ENCODE measurements around the gene GSTM2. TPM values are rescaled to one million over a fixed set of nuclear protein-coding genes. Genes with fewer than 3 reads are reported as not detected.
A peak's percentile ranks its signal among the peaks of the same experiment; 100 is the strongest.

GSTM2 gene
- total RNA-seq, 1 donor from 2014 or later, result 19.2 TPM

DNA sequence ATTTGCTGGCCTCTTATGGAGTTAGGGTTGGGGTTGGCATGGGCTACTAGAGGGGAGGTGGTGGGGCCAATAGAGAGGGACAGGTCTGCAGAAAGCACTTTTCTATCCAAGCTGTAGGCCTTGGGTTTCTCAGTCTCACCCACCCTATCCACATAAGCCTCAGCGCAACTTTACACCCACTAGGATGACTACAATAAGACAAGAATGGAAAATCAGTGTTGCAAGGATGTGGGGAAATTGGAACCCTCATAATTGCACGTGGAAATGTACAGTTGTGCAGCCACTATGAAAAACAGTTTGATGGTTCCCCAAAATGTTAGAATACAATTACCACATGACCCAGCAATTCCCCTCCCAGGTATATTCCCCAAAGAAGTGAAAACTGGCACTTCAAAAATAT is 26.0 kb upstream of the GSTM2 start:
- intact Hi-C loops (cut with micrococcal nuclease), result loop anchor here (2.0 kb wide), 1 partner anchor 45 kb away; the partner anchor contains the start of gene GSTM1
- Mint-ChIP-seq H3K4me1 (ENCODE audit: low read depth) (peaks cover 14% of the 10 kb centered on the region), H3K4me3 (no peak overlapping the region), H3K36me3 (ENCODE audit: low read depth) (no peaks in the 10 kb centered on the region), H3K27me3 (ENCODE audit: insufficient read depth) (peaks cover 3% of the 10 kb centered on the region), H3K27ac (no peak overlapping the region), H3K9me3 (no peaks in the 10 kb centered on the region)
- no peak for DNase-seq (ENCODE audit: low spot score)

DNA sequence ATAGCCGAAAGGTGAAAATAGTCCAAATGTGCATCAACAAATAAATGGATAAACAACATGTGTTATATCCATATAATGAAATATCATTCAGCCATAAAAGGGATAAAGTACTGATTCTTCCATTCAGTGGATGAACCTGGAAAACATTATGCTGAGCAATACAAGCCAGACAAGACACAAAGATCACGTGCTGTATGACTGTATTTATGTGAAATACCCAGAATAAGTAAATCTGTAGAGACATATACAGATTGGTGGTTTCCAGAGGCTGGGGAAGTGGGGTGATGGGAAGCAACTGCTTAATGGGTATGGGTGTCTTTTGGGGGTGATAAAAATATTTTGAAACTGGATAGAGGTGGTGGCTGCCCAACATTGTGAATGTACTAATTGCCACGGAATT is 25.2 kb upstream of the GSTM2 start:
- DNase-seq (ENCODE audit: low spot score), result no peak
- intact Hi-C loops (cut with micrococcal nuclease), result loop anchor here (1.0 to 2.0 kb wide), 6 partner anchors 44 to 369 kb away; partner anchors contain the start of genes AHCYL1, GNAI3 and GSTM1
- no peak overlapping the region for H3K27ac Mint-ChIP-seq

DNA sequence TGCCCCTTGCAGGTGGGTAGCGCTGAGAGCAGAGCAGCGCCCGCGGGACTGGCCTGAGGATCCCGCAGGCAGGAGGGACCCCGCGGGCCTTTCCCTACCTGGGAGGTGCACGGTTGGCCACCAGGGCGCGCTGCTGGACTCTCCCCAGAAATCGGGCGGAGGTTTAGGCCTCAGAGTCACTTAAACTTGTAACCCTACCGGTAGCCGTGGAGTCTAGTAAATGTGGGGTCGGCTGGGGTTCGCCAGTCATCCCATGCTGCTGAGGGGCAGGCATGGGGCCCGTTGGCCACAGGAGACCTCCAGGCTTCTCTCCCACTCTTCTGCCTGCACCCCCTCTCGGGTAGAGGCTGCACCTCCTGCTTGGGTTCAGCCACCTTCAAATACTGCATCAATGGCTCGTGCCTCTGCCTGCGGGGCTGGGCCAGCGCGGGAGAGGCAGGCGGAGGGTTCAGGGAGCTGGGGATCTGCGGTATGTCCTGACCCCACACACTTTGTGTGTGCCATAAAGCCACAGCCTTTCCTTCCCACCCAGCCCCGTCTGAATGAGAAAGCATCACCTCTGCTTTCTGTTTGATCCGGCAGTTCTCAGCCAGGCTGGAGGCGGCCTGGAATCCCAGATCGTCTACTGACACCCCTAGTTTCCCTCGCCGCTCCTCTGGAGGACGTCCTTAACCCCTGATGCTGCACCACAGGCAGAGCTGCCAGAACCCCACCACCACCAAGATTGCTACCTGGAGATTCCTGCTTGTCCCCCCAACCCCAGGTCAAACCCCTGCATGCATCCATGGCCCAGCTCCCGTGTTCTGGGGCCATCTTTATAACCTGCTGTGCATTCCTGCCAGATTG is 24.2 kb upstream of the GSTM2 start:
- intact Hi-C loops (cut with micrococcal nuclease), result loop anchor here (1.0 to 2.0 kb wide), 6 partner anchors 43 to 368 kb away; partner anchors contain the start of genes AHCYL1, GNAI3 and GSTM1
- Mint-ChIP-seq H3K4me1 (ENCODE audit: low read depth) (peaks cover 14% of the 10 kb centered on the region), H3K27me3 (ENCODE audit: insufficient read depth) (peaks cover 5% of the 10 kb centered on the region), H3K27ac (no peak overlapping the region), H3K36me3 (ENCODE audit: low read depth) (no peaks in the 10 kb centered on the region), H3K9me3 (no peaks in the 10 kb centered on the region), H3K4me3 (no peak overlapping the region)
- peak; percentile 82 for DNase-seq (ENCODE audit: low spot score)

More for the DNA sequence above, 25.2 kb upstream of the GSTM2 start:
- H3K27me3 Mint-ChIP-seq (ENCODE audit: insufficient read depth), result peaks cover 5% of the 10 kb centered on the region
- no peak overlapping the region for H3K4me3 Mint-ChIP-seq
- H3K9me3 Mint-ChIP-seq, result no peaks in the 10 kb centered on the region
- peaks cover 14% of the 10 kb centered on the region for H3K4me1 Mint-ChIP-seq (ENCODE audit: low read depth)
- H3K36me3 Mint-ChIP-seq (ENCODE audit: low read depth), result no peaks in the 10 kb centered on the region

DNA sequence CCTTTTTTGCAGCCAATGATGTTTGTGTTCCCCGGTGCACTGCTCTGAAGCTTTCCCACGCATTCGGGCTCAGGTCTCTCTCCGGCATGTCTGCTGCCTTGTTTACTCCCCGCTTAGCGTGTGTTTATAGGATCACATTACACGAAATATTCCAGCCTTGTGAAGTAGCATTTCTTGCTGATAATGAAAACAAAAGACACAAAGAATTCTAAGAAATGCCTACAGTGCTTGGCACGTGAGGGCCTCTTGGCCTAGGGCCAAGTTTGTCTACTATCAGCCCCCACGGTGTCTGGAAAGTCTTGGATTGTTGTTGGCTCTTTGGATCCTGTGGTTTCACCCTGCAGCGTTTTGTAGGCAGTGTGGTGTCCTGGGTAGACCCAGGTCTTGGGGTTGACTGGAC is 23.2 kb upstream of the GSTM2 start:
- Mint-ChIP-seq H3K27ac (no peak overlapping the region), H3K9me3 (no peaks in the 10 kb centered on the region), H3K4me1 (ENCODE audit: low read depth) (peaks cover 21% of the 10 kb centered on the region), H3K27me3 (ENCODE audit: insufficient read depth) (peaks cover 10% of the 10 kb centered on the region), H3K36me3 (ENCODE audit: low read depth) (no peaks in the 10 kb centered on the region), H3K4me3 (no peak overlapping the region)
- DNase-seq (ENCODE audit: low spot score), result no peak
- intact Hi-C loops (cut with micrococcal nuclease), result no loop called here

DNA sequence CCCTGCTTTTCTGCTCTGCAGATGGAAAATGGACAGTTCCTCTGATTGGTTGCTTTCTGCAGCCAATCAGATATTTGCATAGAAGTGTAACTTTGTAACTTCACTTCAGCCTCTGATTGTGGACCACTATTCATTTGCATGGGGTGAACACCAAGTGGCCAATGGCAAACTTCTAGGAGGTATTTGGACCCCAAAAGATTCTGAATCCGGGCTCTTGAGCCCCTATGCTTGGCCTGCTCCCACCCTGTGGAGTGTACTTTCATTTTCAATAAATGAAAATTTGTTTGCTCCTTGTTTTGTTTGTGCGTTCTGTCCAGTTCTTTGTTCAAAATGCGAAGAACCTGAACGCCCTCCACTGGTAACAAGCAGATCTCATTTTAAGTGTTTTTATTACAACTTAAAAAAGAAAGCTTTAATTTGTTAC is 18.4 kb upstream of the GSTM2 start:
- no peaks in the 10 kb centered on the region for H3K36me3 Mint-ChIP-seq (ENCODE audit: low read depth)
- intact Hi-C loops (cut with micrococcal nuclease), result no loop called here
- peaks cover 28% of the 10 kb centered on the region for H3K27me3 Mint-ChIP-seq (ENCODE audit: insufficient read depth)
- no peak overlapping the region for H3K4me3 Mint-ChIP-seq
- DNase-seq (ENCODE audit: low spot score), result no peak
- no peak overlapping the region for H3K27ac Mint-ChIP-seq
- H3K4me1 Mint-ChIP-seq (ENCODE audit: low read depth), result peaks cover 7% of the 10 kb centered on the region
- no peaks in the 10 kb centered on the region for H3K9me3 Mint-ChIP-seq

DNA sequence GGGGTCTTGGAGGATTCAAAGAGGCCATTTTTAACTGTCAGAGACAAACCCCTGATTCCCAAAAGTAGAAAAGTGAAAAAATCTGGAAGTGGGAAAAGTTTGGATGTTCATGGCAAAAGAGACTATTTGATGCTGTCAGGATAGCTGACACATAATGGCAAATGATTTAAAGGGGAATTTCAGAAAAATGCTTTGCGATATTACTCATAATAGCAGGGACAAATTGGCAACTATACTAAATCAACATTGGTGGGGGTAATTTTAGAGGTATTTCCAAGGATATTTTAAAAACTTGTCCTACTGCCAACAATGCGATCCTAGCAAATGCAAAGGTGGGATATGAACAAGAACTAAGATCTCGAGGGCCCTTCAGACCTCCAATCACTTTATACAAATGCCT is 17.2 kb upstream of the GSTM2 start:
- no peak overlapping the region for H3K27ac Mint-ChIP-seq
- intact Hi-C loops (cut with micrococcal nuclease), result no loop called here
- H3K4me3 Mint-ChIP-seq, result no peak overlapping the region
- H3K9me3 Mint-ChIP-seq, result no peaks in the 10 kb centered on the region
- DNase-seq (ENCODE audit: low spot score), result no peak
- peaks cover 28% of the 10 kb centered on the region for H3K27me3 Mint-ChIP-seq (ENCODE audit: insufficient read depth)
- H3K36me3 Mint-ChIP-seq (ENCODE audit: low read depth), result no peaks in the 10 kb centered on the region
- peaks cover 16% of the 10 kb centered on the region for H3K4me1 Mint-ChIP-seq (ENCODE audit: low read depth)

DNA sequence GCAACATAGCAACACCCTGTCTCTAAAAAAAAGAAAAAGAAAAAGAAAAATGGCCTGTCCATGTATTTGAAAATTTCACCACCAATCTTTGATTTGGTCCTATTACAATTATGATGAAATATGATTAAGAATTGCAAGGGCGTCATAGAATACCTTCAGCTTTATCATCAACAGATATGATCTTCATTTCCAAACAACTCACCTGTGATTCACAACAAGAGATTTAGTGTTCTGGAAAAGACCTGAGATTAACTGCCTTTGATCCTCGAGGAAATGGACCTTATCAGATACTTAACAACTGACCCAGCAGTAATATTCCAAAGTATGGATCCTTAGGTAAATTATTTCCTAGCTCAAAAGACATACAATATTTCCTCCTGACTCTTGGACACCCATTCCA is 15.5 kb upstream of the GSTM2 start:
- Mint-ChIP-seq H3K9me3 (no peaks in the 10 kb centered on the region), H3K36me3 (ENCODE audit: low read depth) (peaks cover 3% of the 10 kb centered on the region), H3K4me1 (ENCODE audit: low read depth) (peaks cover 22% of the 10 kb centered on the region), H3K27me3 (ENCODE audit: insufficient read depth) (peaks cover 26% of the 10 kb centered on the region), H3K27ac (no peak overlapping the region), H3K4me3 (no peak overlapping the region)
- intact Hi-C loops (cut with micrococcal nuclease), result no loop called here
- DNase-seq (ENCODE audit: low spot score), result no peak

DNA sequence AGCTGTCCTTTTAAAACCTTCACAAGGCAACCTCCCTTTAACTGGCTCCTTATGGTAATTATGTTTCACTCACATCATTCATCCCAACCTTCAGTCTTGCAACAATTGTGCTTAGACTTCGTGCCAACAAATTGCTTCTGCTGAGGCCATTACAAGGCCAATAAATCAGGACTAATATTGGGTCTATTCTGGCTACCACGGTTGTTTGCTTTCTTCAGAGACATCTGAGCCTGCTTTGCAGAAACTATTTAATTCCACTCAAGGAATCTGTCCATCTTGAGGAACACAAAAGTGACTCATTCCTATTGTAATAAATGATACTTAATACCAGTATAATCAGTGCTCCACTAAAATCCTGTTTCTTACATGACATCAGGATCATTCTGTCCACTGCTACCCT is 14.6 kb upstream of the GSTM2 start:
- DNase-seq (ENCODE audit: low spot score), result no peak
- Mint-ChIP-seq H3K4me3 (no peak overlapping the region), H3K36me3 (ENCODE audit: low read depth) (peaks cover 4% of the 10 kb centered on the region), H3K4me1 (ENCODE audit: low read depth) (peaks cover 22% of the 10 kb centered on the region), H3K27ac (no peak overlapping the region), H3K27me3 (ENCODE audit: insufficient read depth) (peaks cover 26% of the 10 kb centered on the region), H3K9me3 (no peaks in the 10 kb centered on the region)
- intact Hi-C loops (cut with micrococcal nuclease), result no loop called here

DNA sequence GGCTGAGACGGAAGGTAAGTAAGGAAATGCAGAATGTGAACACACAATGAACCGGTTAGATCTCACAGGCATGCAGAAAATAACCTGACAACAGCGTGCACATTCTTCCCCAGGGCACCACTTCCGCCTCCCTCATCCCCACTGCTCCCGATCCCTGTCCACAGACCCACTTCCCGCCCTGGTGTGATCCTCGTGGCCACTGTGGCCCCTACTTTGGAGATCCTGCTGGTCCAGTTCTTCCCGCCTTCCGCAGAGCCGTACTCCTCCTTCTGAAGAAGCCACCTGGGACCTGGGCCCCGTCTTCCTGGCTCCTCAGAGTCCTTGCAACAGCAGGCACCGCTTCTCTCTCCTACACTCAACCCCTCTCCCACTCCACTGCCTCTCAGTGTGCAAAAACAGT is 13.3 kb upstream of the GSTM2 start:
- Mint-ChIP-seq H3K9me3 (no peaks in the 10 kb centered on the region), H3K36me3 (ENCODE audit: low read depth) (peaks cover 9% of the 10 kb centered on the region), H3K4me3 (peak overlapping the region; percentile 95), H3K27ac (no peak overlapping the region), H3K27me3 (ENCODE audit: insufficient read depth) (peaks cover 21% of the 10 kb centered on the region), H3K4me1 (ENCODE audit: low read depth) (peaks cover 15% of the 10 kb centered on the region)
- intact Hi-C loops (cut with micrococcal nuclease), result no loop called here
- no peak for DNase-seq (ENCODE audit: low spot score)

DNA sequence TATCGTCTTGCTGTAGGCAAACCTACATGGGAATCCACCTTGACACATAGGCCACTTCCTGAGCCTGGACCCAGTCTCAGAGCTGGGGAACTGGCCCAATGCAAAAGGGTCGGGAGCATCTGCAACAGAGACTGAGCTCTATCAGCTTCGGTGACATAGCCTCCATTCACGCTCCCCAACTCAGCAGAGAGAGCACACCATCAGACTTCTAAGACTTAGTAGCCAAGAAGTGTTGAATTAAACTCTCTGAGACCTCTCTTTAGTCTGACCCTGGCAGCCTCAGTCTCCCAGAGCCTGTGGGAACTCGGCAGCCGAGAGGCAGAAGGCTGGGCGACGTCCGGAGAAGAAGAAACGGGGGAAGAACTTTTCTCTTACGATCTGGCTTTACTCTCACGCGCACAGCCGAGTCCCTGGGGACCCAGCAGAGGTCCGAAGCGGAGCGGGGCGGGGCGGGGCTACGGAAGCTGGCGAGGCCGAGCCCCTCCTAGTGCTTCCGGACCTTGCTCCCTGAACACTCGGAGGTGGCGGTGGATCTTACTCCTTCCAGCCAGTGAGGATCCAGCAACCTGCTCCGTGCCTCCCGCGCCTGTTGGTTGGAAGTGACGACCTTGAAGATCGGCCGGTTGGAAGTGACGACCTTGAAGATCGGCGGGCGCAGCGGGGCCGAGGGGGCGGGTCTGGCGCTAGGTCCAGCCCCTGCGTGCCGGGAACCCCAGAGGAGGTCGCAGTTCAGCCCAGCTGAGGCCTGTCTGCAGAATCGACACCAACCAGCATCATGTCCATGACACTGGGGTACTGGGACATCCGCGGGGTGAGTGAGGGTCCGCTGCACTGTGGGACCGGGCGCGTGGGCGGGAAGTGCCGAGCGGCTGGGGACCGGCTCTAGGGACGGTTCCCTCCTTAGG is 12.0 kb upstream of the GSTM2 start, which contains the start of gene GSTM4:
GSTM4 (plus strand) TSS at position 485 of the 905 bp plus-strand sequence; CDS start at position 776, 291 bp downstream.
- peak; percentile 56 for DNase-seq (ENCODE audit: low spot score)
- no peaks in the 10 kb centered on the region for H3K9me3 Mint-ChIP-seq
- peaks cover 16% of the 10 kb centered on the region for H3K36me3 Mint-ChIP-seq (ENCODE audit: low read depth)
- peak within 1 kb of the TSS; percentile 92 for H3K27ac Mint-ChIP-seq
- intact Hi-C loops (cut with micrococcal nuclease), result loop anchor here (1.0 kb wide), 4 partner anchors 11 to 84 kb away; no protein-coding TSS in a partner anchor
- peaks cover 19% of the 10 kb centered on the region for H3K27me3 Mint-ChIP-seq (ENCODE audit: insufficient read depth)
- H3K4me3 Mint-ChIP-seq, result peak within 1 kb of the TSS; percentile 95
- peaks cover 15% of the 10 kb centered on the region for H3K4me1 Mint-ChIP-seq (ENCODE audit: low read depth)

DNA sequence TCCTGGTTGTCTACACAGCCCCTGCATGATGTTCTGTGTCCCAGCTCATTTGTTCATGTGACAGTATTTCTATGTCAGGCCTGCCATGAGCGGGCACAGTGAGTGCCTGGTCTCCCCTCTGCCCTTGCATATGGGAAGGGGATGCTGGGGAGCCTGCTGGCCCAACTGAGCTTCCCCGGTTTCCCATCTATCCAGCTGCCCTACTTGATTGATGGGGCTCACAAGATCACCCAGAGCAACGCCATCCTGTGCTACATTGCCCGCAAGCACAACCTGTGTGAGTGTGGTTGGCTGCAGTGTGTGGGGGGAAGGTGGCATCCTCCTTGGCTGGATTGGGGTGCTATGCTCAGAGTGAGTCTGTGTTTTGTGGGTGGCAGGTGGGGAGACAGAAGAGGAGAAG is 10.5 kb upstream of the GSTM2 start:
- intact Hi-C loops (cut with micrococcal nuclease), result no loop called here
- H3K9me3 Mint-ChIP-seq, result no peaks in the 10 kb centered on the region
- H3K36me3 Mint-ChIP-seq (ENCODE audit: low read depth), result peaks cover 20% of the 10 kb centered on the region
- H3K27me3 Mint-ChIP-seq (ENCODE audit: insufficient read depth), result peaks cover 8% of the 10 kb centered on the region
- no peak for DNase-seq (ENCODE audit: low spot score)
- no peak overlapping the region for H3K27ac Mint-ChIP-seq
- peak overlapping the region; percentile 57 for H3K4me3 Mint-ChIP-seq
- H3K4me1 Mint-ChIP-seq (ENCODE audit: low read depth), result peaks cover 15% of the 10 kb centered on the region

DNA sequence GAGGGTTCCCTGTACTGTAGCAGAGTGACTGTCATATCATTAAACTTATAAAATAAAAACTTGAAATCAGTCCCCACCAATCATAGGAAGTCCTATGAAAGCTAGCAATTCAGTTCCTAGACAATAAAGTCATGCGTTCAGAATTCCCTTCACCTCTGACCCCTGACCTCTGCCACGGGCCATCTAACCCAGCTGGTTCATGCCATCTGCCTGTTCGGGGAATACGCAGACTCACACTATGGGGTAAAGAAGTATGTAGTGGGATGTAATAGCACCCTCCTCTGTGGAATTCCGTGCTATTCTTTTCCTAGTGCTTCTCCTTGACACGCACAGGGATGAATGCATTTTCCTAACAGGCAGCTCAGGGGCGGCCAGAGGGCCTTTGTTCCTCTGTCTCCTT is 9.9 kb upstream of the GSTM2 start:
- intact Hi-C loops (cut with micrococcal nuclease), result no loop called here
- Mint-ChIP-seq H3K9me3 (no peaks in the 10 kb centered on the region), H3K36me3 (ENCODE audit: low read depth) (peaks cover 20% of the 10 kb centered on the region), H3K4me3 (peak overlapping the region; percentile 57), H3K4me1 (ENCODE audit: low read depth) (peaks cover 15% of the 10 kb centered on the region), H3K27me3 (ENCODE audit: insufficient read depth) (peaks cover 6% of the 10 kb centered on the region), H3K27ac (no peak overlapping the region)
- DNase-seq (ENCODE audit: low spot score), result no peak
